Esophagus muscularis mucosa (tissue), 3 donors: ENCODE measurements around the gene MACROD2.

Experiments
- CTCF ChIP-seq, 3 experiments: fragments of 200-600 bp in 2 of 3; fragments of 450-650 bp in 1 of 3; sonication (generic) in 2 of 3; IDR thresholded peaks; one replicate each; pipeline ENCODE4 v1.5.1; 2017 to 2019; ENCODE audit warnings: antibody characterized with exemption in 3 of 3, mild to moderate bottlenecking in 2 of 3, moderate library complexity in 1 of 3
- POLR2AphosphoS5 ChIP-seq, 2 donors: sonication (generic); formaldehyde crosslinking; IDR thresholded peaks; one replicate each; pipeline ENCODE4 v1.6.1; 2017; ENCODE audit warnings: antibody characterized with exemption in 2 of 2

DNA sequence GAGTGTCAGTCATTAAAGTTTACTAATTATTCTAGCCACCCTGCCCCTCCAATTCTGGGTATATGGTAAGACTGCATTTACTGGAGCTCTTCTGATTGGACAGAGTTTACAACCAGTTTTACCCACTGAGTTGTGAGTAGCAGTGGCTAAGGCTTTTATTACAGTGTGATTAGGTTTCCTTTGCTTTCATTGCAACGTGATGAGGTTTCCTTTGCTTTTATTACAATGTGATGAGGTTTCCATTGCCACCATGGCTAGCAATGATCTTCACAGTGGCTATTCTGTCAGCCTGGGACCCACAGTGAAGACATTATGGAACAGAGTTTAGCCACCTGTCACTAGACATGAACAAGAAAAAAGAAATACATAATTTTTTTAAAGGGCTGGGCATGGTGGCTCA is 1052.3 kb downstream of the MACROD2 start:
- TF ChIP-seq POLR2AphosphoS5 (IDR thresholded peaks at IDR 0.05): no peak
- TF ChIP-seq CTCF (IDR thresholded peaks at IDR 0.05): no peak
